Erythroblast (primary cell): ENCODE results near the gene UVSSA.

ENCODE experiments used
- GATA1 ChIP-seq: IDR thresholded peaks from 2 replicates; pipeline ENCODE4 v1.6.1; 2011; ENCODE audit warnings: low read depth, mild to moderate bottlenecking, control low read depth, low read length, moderate library complexity
- POLR2A ChIP-seq: IDR thresholded peaks from 2 replicates; pipeline ENCODE4 v1.6.1; 2011; ENCODE audit warnings: mild to moderate bottlenecking, low read length

GRCh38 chr4:1364217-1364616, 17.2 kb downstream of the UVSSA start:
- TF ChIP-seq POLR2A (no peak), GATA1 (no peak)
